Endothelial cell of umbilical vein (primary cell): Measurements from ENCODE around the gene DNAJC30. TPM values are rescaled to one million over a fixed set of nuclear protein-coding genes. Genes with fewer than 3 reads are reported as not detected.
A peak's percentile ranks its signal among the peaks of the same experiment; 100 is the strongest.

Source experiments
- BruUV-seq: library from RNA; stranded (reverse); fragments of 400-500 nt; replicated peaks from 2 replicates; lab custom pipeline; 2021; lab: Mats Ljungman, UMichigan
- CTCF ChIA-PET: fragments of 300-600, 350-600 bp; sonication (Branson Sonifier 250); formaldehyde crosslinking; loops from one replicate; lab custom pipeline; 2021; ENCODE audit warnings: antibody characterized with exemption, inconsistent platforms; lab: Charles Lee
- POLR2A ChIA-PET: fragments of 300-600, 350-600 bp; sonication (Branson Sonifier 250); formaldehyde crosslinking; loops from one replicate; lab custom pipeline; 2021; ENCODE audit warnings: antibody characterized with exemption, inconsistent platforms; lab: Charles Lee
- DNase-seq: peaks from one replicate; pipeline ENCODE4 v3.0.0-alpha.2; 2011; ENCODE audit warnings: low read depth, low spot score
- FAIRE-seq: peaks from 2 replicates; lab custom pipeline; 2011; peaks lifted over from hg19 to GRCh38; lab: Jason Lieb, UNC
- H2AFZ ChIP-seq: 2 replicates; pipeline ENCODE4 v1.6.0; 2012; ENCODE audit warnings: low read depth, low read length, control low read depth, inconsistent platforms
- H3K27ac ChIP-seq: 2 replicates; pipeline ENCODE4 v1.5.1; 2011; ENCODE audit warnings: low read depth, mild to moderate bottlenecking, control low read depth, low read length, moderate library complexity; ENCODE audit not compliant: insufficient read depth
- H3K27me3 ChIP-seq, 2 experiments: 2 replicates each; pipeline versions ENCODE4 v1.6.0 to v1.6.1; 2011; ENCODE audit warnings: low read length in 2 of 2, mixed read lengths in 1 of 2; ENCODE audit not compliant: control insufficient read depth in 2 of 2, insufficient read depth in 2 of 2
- H3K36me3 ChIP-seq, 2 experiments: 2 replicates in 1 of 2; 3 replicates in 1 of 2; pipeline ENCODE4 v1.5.1; 2011; ENCODE audit warnings: low read length in 2 of 2, mild to moderate bottlenecking in 1 of 2, moderate library complexity in 1 of 2; ENCODE audit not compliant: control insufficient read depth in 2 of 2, insufficient read depth in 2 of 2; ENCODE audit errors: extremely low read depth in 1 of 2
- H3K4me1 ChIP-seq: 3 replicates; pipeline ENCODE4 v1.5.1; 2011; ENCODE audit warnings: mild to moderate bottlenecking, low read length; ENCODE audit not compliant: control insufficient read depth, insufficient read depth; ENCODE audit errors: extremely low read depth
- H3K4me2 ChIP-seq: 2 replicates; pipeline ENCODE4 v1.6.1; 2011; ENCODE audit warnings: low read length, control low read depth, mixed read lengths; ENCODE audit not compliant: insufficient read depth
- H3K4me3 ChIP-seq, 3 experiments: fragments of 200-600 bp in 1 of 3; sonication (generic), shearing (Covaris generic) in 1 of 3; replicated peaks in 1 of 3; 2 replicates each; pipeline ENCODE4 v1.5.1; 2011 to 2016; ENCODE audit warnings: control low read depth in 3 of 3, low read length in 3 of 3, mild to moderate bottlenecking in 2 of 3, inconsistent platforms in 1 of 3, low read depth in 1 of 3, moderate library complexity in 1 of 3; ENCODE audit not compliant: insufficient read depth in 1 of 3
- H3K79me2 ChIP-seq: 2 replicates; pipeline ENCODE4 v1.6.0; 2012; ENCODE audit warnings: low read length, inconsistent platforms; ENCODE audit not compliant: control insufficient read depth, insufficient read depth
- H3K9ac ChIP-seq: replicated peaks from 2 replicates; pipeline ENCODE3; 2011; ENCODE audit warnings: low read length, control low read depth; ENCODE audit not compliant: insufficient read depth; ENCODE audit errors: extremely low read depth
- H3K9me1 ChIP-seq: replicated peaks from 3 replicates; pipeline ENCODE4 v1.6.0; 2011; ENCODE audit warnings: mild to moderate bottlenecking, low read length; ENCODE audit not compliant: control insufficient read depth, insufficient read depth; ENCODE audit errors: extremely low read depth
- H3K9me3 ChIP-seq: replicated peaks from 2 replicates; pipeline ENCODE4 v1.5.1; 2012; ENCODE audit warnings: low read length, inconsistent platforms; ENCODE audit not compliant: control insufficient read depth, insufficient read depth
- H4K20me1 ChIP-seq: replicated peaks from 2 replicates; pipeline ENCODE3; 2011; ENCODE audit warnings: mild to moderate bottlenecking, low read length; ENCODE audit not compliant: control insufficient read depth, insufficient read depth; ENCODE audit errors: extremely low read depth
- EZH2 ChIP-seq: IDR thresholded peaks from 2 replicates; pipeline ENCODE4 v1.6.1; 2012; ENCODE audit warnings: borderline replicate concordance, low read depth, mild to moderate bottlenecking, moderate library complexity, low read length, inconsistent platforms; ENCODE audit not compliant: severe bottlenecking
- FOS ChIP-seq: IDR thresholded peaks from 2 replicates; pipeline ENCODE4 v1.6.1; 2011; ENCODE audit warnings: mild to moderate bottlenecking, low read length, moderate library complexity, borderline replicate concordance; ENCODE audit not compliant: insufficient read depth
- MYC ChIP-seq: IDR thresholded peaks from one replicate; pipeline ENCODE4 v1.6.1; 2011; ENCODE audit warnings: mild to moderate bottlenecking, low read depth, low read length
- POLR2A ChIP-seq: IDR thresholded peaks from 2 replicates; pipeline ENCODE4 v1.6.1; 2012; ENCODE audit warnings: low read depth, mild to moderate bottlenecking, control low read depth, low read length
- POLR2AphosphoS5 ChIP-seq: IDR thresholded peaks from 2 replicates; pipeline ENCODE4 v1.6.1; 2012; ENCODE audit warnings: low read depth, mild to moderate bottlenecking, control low read depth, low read length, moderate library complexity; ENCODE audit not compliant: insufficient read depth
- dilution Hi-C: fragments of 300-500 bp; cut with MboI; formaldehyde crosslinking; loops from one replicate; pipeline ENCODE4 v1.15.0; 2019; ENCODE audit warnings: low sequenced_read_pairs; ENCODE audit not compliant: extremely low pct_ligation_motif_present
- intact Hi-C: fragments of 100-400 bp; cut with micrococcal nuclease; formaldehyde crosslinking; loops from one replicate; pipeline ENCODE4 v1.10.0; 2022
- polyA plus RNA-seq, 4 experiments: library from polyadenylated mRNA; depleted of rRNA in 3 of 4; stranded (reverse) in 3 of 4; unstranded in 1 of 4; fragments of >200 nt; gene quantifications; 2 replicates each; pipeline versions ENCODE4 v1.2.1 to v1.2.3, GENCODE V29; 2011 to 2012; ENCODE audit warnings: missing spikeins in 1 of 4
- total RNA-seq: library from RNA; stranded (reverse); gene quantifications from 2 replicates; pipeline ENCODE4 v1.2.3, GENCODE V29; 2021
- TF ChIP-seq, protein P1 (sequence below): IDR thresholded peaks from 2 replicates; pipeline ENCODE4 v1.6.1; 2011; ENCODE audit not compliant: insufficient read depth, insufficient read length

DNAJC30 gene
- total and polyA plus RNA-seq, 2 donors (not counting 3 experiments of a cell fraction or from before 2014, with no cell fraction given), result 10.6 to 11.9 TPM

DNA sequence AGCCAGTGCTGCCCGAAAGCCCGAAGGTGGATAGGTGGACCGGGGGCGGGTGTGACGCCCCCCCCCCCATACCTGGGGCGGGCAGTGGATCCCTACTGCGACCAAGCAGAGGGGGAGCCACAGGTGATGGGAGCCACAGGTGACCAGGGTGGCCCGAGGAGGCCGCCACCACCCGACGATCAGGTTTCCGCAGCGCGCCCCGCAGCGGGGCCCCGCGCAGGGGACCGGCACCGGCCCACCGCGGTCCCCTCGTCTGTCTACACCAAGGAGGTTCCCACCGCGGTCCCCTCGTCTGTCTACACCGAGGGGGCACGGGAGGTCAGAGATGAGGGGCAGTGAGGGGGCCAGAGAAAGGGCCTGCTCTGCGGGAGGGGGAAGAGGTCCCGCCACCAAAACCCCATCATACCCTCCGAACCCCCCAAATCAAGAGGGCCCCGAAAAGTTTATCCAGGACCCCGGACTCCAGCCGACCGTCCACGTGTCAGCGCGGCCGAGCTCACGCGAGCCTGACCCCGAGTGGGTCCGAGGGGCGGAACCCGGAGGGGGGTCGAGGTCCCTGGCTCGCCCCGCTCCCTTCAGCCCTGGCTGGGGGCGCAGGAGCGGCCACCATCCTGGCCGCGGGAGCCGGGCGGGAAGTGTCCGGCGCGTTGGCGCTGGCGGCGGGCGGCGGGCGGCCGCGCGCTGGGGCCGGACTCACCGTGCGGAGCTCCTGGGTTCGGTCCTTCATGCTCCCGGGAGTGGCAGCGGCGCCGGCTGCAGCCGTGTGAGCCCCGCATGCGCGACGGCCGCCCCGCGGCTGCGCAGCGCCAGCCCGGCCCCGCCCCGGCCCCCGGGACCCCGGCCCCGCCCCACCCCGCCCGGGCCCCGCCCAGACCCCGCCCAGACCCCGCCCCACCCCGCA is 35.9 kb upstream of the DNAJC30 start, which contains the start of gene STX1A:
TSS of gene STX1A (minus strand) at position 765 of the 901 bp plus-strand sequence. CDS start at position 727, 38 bp downstream.
- intact Hi-C loops (loop anchor here (1.0 kb wide), 3 partner anchors 12 to 132 kb away; partner anchors contain the start of genes BUD23 and DNAJC30), dilution Hi-C loops (no loop called here)
- Histone ChIP-seq H3K27me3 (no peaks in the 10 kb centered on the region), H3K4me2 (peak within 1 kb of the TSS; percentile 48), H3K4me1 (peaks cover 35% of the 10 kb centered on the region), H3K9ac (peak within 1 kb of the TSS; percentile 77), H2AFZ (no peak within 1 kb of the TSS), H3K9me1 (no peaks in the 10 kb centered on the region), H3K36me3 (no peaks in the 10 kb centered on the region), H3K27ac (peak within 1 kb of the TSS; percentile 98), H4K20me1 (no peaks in the 10 kb centered on the region), H3K79me2 (peaks cover 32% of the 10 kb centered on the region), H3K9me3 (no peaks in the 10 kb centered on the region), H3K4me3 (peak within 1 kb of the TSS; percentile 42 to 66 (median 57))
- TF ChIP-seq, protein P1, sequence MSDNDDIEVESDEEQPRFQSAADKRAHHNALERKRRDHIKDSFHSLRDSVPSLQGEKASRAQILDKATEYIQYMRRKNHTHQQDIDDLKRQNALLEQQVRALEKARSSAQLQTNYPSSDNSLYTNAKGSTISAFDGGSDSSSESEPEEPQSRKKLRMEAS, result no peak
- no peak for TF ChIP-seq MYC
- TF ChIP-seq POLR2AphosphoS5, result peak; percentile 76
- no peak for TF ChIP-seq EZH2
- TF ChIP-seq FOS, result no peak
- peak; percentile 77 for TF ChIP-seq POLR2A
- CTCF ChIA-PET, result interaction anchor here (1.0 to 8.6 kb wide), 4 partner anchors 13 to 108 kb away, joined by 3 to 270 read pairs (median 4); no protein-coding TSS in a partner anchor
- peak; percentile 55 for DNase-seq
- BruUV-seq, result TSS peak; percentile 61
- POLR2A ChIA-PET, result interaction anchor here (0.7 kb wide), 1 partner anchor 15 kb away, joined by 3 read pairs; no protein-coding TSS in a partner anchor
- FAIRE-seq, result peak; percentile 42
